GM19023 (cell line): ENCODE data around the gene HILPDA.
"Not testable (repeated sequence)": the region's sequence is repeated elsewhere in the genome, so short reads cannot be mapped to it uniquely, and the experiment has no call there.

Experiments
- ATAC-seq: cut with Tn5 transposase; IDR thresholded peaks from one replicate; pipeline ENCODE4 v1.9.1; 2021; ENCODE audit warnings: mild to moderate bottlenecking, moderate library complexity; ENCODE audit not compliant: unreplicated experiment

The HILPDA gene

DNA sequence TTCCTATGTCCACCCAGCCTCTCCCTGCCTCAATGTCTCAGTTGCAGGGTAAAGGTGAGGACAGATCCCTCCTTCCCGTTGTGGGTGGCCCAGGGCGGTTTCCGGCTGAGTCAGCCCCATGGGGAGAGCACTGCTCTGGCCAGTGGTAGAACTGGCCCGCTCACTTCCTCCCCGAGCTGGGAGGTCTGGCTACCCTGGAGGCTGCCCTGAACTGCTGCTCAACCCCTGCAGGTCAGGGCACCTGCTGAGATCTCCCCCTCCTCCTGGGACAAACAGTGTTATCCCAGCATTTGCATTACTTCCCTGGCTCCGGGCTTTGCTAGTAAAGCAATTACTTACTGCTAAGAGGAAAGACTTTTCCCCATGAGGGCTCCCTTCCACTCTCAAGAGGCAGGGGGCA lies 24.5 kb upstream of the HILPDA start:
- ATAC-seq = no peak

DNA sequence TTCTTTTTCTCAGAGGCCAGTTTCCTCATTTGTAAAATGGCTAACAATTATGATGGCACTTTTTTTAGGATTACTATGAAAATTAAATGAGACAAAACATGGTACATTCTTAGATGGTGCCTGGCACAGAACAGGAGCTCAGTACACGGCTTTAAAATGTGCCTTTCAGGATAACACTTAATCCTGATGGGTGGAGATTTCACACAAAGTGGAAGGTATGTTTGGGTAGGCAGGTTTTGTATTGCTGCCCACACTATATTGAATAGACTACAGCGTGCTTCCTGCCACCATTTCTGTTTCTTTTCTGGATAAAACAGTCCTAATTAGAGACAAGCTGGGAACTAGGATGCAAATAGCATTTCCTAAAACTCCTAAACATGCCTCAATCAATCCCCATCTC lies 23.9 kb upstream of the HILPDA start:
- no peak for ATAC-seq

DNA sequence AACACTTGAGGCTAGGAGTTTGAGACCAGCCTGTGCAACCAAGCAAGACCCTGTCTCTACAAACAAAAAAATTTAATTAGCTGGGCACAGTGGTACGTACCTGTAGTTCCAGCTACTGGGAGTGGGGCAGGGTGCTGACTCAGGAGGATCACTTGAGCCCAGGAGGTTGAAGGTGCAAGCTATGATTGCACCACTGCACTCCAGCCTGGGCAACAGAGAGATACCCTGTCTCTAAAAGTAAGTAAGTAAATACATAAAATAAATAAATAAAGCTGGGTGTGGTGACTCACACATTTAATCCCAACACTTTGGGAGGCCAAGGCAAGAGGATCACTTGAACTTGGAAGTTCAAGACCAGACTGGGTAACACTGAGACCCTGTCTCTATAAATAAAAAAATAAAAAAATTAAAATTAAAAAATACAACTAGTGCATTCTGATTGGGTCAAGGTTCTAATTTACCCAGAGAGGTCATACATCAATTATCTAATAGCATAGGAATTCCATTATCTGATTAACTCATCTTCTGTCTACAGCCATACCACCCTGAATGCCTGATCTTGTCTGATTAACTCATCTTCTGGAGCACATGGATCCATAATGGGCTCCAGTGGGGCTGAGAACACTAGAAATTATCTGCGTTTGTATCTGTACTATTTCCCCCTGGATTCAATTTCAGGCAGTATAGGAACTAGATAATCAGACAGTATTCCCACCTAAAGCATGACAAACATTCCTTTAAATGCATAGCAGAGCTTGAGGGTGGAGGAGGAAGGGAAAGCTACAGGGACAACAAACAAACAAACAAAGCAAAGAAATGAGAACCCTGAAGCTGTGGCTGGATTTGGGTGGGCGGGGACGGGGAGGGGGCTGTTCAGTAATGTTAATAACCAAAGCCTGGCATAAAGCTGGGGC lies 21.0 kb upstream of the HILPDA start:
- no peak for ATAC-seq

DNA sequence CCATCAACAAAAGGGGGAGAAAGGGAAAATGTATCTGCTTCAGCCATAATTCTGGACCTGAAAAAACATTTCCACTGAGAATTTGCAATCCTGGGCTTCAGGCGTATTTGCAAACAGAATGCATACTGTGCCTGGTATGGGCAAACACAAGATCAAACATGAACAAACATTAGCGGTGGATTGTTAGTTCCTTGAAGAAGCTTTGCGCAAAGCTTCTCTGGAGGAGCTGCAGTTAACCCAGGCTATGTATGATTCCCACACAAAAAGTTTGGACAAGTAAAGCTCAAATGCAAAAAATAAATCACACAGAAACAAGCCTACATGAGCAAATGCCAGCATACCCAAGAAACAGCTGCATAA lies 20.4 kb upstream of the HILPDA start:
- ATAC-seq = no peak

DNA sequence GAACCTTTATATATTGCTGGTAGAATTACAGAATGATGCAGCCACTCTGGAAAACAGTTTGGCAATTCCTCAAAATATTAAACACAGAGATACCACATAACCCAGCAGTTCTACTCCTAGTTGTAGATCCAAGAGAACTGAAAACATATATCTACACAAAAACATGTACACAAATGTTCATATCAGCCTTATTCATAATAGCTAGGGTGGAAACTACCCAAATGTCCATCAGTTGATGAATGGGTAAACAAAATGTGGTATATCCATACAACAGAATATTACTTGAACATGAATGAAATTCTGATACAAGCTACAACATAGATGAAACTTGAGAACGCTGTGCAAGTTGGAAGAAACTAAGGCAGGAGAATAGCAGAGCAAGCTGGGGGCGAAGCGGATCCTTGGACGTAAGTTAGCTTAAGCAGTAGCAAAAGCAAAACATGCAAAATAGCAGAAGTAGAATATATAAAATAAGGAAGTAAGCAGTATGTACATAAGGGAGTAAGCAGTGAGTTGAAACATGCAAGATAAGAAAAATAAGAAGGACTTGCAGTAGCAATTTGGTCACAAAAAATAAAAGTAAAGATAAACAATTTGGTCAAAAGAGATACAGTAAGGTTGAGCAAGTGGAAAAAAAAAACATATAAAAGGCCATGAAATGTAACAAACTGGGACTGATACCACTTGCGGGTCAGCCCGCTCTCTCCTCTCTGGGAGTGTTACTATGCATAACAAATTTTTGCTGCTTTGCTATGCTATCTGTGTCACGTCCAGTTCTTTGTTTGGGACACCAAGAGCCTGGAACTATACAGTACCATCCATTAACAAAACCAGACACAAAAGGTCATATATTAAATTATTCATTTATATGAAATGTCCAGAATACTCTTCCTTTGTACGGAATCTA lies 18.0 kb upstream of the HILPDA start:
- ATAC-seq = no peak

DNA sequence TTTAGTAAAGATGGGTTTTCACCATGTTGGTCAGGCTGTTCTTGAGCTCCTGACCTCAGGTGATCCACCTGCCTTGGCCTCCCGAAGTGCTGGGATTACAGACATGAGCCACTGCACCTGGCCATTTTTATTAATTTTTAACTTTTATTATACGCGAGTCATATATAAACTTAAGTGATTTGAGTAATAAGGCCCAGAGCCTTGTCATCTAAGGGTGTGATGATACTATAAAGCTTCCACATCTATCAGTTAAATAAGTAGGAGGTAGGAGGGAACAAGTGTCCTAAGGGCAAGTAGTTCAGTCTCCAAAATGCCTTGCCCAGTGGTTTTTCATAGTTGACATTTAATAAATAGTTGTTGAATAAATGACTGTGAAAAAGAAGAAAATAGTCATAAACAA lies 13.3 kb upstream of the HILPDA start:
- ATAC-seq = no peak

DNA sequence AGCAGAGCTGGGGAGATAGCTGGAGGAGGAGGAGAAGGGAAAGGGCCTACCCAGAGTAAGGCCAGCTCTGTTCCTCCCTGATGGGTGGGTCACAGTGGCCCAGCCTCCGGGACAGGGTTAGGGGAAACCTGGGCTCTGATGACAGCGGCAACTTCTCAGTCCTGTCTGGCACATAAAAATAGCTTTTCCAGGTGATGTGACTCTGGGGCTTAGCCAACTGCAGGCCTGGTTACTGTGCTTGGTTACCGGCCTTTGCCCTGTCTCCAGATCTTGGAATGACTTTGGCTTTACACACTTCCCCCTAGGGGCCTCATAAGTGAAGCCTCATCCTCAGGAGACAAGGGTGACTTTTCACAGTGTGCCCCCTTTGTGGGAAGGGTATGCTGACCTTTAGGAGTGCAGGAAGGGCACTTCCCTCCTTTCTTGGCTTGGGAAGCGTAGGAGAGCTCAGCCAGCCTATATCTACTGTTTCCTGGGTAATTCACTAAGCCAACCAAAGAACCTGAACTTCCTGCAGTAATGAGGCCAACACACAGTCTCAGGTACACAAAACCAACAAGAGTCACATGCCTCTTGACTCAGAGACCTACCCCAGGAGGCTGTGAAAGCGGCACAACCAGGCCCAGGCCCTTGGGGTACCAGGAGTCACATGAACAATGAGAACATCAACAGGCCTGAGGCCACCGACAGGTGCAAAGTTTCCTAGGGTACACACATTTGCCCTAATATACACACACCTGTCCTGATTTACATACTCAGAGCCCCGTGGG lies 11.7 kb upstream of the HILPDA start:
- ATAC-seq = no peak

DNA sequence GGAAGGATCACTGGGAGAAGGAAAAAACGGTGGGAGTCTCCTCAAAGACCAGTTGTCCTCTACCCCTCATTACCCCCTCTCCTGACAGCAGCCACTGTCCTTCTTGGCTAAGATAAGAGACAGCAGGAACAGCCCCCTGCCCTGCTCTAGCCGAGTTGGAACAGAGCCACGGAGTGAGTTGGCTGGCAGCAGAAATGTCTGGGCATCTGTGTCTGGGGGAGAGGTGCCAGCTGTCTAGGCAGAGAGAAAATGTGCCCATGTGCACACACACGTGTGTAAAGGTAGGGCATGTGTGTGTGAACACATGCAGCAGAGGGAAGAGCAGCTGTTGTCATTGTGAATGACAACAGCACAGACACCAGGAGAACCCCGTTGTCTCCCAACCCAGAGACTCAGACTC lies 9.4 kb upstream of the HILPDA start:
- ATAC-seq = no peak

DNA sequence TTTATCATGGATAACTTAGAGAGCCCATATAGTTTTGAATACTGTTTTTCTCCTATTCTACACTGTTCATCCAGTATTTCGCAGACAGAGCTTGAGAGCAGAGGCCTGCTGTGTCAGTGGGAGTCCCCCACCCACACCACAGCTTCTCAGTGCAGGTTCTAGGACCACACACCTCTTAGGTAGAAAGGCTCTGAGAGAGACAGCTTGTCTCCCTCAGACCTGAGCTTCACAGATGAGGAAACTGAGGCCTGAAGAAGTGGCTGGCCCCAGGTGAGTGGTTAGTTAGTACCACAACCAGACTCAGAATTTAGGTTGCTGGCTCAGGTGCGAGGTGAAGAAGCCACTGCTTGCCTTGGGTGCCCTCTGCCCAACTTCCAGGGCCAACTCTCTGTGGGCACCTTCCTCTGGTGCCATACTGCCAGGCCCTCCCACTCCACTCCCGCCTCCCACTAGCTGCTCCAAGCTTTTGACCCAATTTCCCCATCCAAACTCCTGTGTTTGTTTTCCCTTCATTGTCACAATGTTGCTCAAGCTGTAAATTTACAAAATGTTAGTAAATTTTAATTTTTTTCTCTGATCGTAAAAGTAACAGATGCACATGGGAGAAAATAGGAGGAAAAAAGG lies 7.6 kb upstream of the HILPDA start:
- no peak for ATAC-seq

DNA sequence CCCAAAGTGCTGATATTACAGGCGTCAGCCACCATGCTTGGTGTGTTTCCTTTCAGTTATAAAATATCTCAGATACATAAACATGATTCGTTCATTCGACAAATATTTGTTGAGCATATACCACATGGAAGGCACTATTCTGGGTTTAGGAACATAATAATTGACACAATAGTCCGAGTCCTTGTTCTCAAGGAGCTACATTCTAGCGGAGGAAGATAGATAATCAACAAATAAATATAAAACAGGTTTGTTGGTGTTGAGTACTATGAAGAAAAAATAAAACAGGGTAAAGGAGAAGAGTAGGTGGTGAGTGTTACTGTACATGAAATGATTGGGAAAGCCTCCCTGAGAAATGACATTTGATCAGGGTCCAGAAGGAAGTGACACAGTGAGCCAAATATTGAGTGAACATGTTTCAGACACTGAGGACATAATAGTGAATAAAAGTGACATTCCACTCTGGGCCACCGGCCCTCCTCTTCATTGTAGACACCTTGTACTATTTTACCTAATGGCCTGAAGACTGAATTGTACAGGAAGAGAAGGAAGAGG lies 6.9 kb upstream of the HILPDA start:
- no peak for ATAC-seq

DNA sequence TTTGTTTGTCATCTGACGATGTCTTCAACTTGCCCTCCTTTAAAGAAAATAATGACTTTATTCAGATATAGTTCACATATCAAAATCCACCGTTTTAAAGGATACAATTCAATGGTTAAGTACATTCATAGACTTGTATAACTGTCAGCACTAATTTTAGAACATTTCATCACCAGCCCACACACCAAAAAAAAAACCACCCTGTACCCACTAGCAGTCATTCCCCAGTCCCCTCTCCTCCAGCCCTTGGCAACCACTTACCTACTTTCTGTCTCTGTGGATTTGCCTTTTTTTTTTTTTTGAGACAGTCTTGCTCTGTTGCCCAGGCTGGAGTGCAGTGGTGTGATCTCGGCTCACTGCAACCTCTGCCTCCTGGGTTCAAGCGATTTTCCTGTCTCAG lies 5.3 kb upstream of the HILPDA start:
- ATAC-seq = no peak

DNA sequence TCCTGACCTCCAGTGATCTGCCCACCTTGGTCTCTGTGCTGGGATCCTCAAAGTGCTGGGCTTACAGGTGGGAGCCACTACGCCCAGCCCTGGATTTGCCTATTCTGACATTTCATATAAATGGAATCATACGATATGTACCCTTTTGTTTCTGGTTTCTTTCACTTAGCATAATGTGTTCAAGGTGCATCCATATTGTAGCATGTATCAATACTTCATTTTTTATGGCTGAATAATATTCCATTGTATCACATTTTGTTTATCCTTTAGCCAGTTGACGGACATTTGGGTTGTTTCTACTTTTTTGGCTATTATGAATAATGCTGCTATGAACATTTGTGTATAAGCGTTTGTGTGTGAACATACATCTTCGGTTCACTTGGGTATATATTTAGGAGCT lies 4.8 kb upstream of the HILPDA start:
- ATAC-seq = no peak

DNA sequence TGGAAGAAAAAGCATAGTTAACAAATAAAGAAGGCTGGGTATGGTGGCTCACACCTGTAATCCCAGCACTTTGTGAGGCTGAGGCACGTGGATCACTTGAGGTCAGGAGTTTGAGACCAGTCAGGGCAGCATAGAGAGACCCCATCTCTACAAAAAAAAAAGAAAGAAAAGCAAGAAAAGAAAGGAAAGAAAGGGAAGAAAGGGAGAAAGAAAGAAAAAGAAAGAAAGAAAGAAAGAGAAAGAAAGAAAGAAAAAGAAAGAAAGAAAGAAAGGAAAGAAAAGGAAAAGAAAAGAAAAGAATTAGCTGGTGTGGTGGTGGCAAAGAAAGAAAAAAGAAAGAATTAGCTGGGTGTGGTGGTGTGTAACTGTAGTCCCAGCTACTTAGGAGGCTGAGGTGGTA lies 3.1 kb upstream of the HILPDA start:
- no peak for ATAC-seq

DNA sequence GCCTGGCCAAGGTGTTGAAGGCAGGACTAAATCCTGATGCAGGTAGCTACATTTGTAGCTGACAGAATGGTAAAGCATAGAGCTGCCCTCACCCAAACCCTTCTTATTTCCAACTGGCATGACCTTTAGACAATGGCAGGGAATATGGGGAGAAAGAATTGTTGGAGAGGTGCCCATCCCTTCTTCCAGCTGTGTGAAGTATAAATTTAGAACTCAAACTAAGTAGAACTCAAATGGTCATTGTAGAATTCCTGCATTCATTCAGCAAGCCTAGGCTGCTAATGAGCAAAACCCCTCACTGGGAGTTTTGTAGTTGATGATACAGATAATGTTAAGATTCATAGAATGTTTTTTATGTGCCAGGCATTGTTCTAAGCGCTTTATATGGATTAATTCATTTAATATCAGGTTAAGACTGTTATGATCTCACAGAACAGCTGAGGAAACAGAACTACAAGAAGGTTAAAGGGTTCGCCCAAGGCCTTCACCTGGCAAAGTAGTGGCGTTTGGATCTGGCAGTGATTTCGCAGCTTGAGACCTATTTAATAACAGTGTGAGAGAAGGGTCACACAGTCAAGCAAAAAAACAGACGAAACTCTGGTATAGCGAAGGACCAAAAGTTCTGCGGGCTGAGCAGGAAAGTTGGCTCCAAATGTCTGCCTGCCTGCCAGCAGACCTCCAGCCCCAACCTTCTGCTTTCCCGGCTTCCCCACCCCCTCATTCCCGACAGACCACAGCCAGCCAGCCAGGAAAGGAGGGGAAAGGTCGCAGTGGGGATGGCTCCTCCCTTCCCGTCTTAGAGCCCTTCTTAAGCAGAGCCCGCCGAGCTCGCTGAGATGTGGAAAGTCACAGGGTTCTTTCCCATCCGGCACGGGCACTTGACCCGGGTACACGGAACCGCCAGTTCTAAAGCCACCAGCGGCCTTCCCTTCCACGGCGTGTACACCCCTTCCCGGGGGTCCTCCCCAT lies 1.6 kb upstream of the HILPDA start:
- no peak for ATAC-seq

DNA sequence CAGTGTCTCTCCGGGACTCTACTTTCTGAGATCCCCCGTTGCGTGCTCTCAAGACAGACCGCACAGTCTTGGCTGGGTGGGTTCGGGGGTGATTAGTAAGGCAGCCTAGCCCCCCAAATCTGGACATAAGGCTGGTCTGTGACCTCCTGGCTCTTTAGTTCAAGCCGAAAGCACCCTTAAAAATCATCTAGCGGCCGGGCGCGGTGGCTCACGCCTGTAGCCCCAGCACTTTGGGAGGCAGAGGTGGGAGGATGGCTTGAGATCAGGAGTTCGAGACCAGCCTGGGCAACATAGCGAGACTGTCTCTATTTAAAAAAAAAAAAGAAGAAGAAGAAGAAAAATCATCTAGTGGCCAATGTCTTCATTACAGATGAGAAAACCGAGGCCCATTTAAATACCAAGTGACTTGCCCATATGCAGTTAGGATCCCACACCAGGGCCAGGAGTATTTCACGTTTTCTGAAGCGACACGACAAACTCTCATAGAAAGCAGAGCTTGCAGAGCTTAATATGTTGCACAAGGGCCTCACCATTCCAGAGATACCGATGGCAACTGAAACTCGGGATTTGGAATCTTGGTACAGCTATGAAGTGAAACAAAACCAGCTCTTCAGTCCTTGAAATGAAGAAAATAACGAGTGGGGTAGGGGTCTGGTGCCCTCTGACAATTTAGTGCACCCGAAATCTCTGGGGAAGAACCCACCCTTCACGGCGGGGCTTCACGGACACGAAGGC lies 703 bp upstream of the HILPDA start:
- ATAC-seq = no peak

DNA sequence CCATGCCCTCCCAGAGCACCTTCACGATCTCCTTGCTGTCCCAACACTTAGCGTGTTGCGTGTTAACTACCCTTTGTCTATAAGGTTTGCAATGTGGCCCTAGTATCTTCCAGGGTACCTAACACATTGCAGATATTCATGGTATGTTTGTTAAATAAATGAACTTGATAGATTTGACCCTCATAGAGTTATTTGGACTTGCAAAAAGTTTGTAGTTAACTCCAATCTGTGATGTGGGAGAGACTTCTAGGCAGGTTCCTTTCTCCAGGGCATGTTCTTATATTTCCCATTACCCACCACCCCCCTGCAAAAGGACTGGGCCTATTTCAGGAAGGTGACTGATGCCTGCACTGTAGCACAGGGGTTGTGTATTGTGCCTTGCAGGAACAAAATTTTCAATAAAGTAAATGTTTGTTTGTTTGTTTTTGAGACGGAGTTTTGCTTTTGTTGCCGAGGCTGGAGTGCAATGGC lies 612 bp downstream of the HILPDA start:
- ATAC-seq = peak; percentile 20

DNA sequence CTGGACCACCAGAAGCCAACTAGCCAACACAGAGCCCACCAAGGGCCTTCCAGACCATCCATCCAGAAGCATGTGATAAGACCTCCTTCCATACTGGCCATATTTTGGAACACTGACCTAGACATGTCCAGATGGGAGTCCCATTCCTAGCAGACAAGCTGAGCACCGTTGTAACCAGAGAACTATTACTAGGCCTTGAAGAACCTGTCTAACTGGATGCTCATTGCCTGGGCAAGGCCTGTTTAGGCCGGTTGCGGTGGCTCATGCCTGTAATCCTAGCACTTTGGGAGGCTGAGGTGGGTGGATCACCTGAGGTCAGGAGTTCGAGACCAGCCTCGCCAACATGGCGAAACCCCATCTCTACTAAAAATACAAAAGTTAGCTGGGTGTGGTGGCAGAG lies 1.7 kb downstream of the HILPDA start:
- not testable (repeated sequence) for ATAC-seq

DNA sequence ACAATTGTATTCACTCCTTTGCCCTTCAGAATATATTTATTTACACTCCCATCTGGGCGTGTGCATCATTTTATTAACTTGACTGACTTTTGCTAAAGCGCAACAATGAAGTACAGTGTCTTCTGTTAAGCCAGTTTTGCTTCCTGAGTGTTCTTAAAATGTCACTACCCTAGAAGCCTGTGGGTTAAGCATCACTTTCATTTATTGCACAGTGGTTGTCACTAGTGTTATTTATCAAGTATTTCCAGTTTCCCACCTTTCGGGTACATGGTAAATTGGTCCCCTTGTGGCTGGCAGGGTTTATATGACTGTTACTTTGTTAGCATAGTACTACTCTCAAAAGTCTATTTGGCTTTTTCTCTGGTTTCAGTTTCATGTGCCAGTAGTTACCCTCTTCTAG lies 3.3 kb downstream of the HILPDA start:
- ATAC-seq = peak; percentile 4
